ENCODE measurements around the gene ANTXR1. TPM values are rescaled to one million over a fixed set of nuclear protein-coding genes. Genes with fewer than 3 reads are reported as not detected.
"Not testable (repeated sequence)": the region's sequence is repeated elsewhere in the genome, so short reads cannot be mapped to it uniquely, and the experiment has no call there.

Gene ANTXR1
- total RNA-seq, 1 donor from 2014 or later, result not detected

DNA sequence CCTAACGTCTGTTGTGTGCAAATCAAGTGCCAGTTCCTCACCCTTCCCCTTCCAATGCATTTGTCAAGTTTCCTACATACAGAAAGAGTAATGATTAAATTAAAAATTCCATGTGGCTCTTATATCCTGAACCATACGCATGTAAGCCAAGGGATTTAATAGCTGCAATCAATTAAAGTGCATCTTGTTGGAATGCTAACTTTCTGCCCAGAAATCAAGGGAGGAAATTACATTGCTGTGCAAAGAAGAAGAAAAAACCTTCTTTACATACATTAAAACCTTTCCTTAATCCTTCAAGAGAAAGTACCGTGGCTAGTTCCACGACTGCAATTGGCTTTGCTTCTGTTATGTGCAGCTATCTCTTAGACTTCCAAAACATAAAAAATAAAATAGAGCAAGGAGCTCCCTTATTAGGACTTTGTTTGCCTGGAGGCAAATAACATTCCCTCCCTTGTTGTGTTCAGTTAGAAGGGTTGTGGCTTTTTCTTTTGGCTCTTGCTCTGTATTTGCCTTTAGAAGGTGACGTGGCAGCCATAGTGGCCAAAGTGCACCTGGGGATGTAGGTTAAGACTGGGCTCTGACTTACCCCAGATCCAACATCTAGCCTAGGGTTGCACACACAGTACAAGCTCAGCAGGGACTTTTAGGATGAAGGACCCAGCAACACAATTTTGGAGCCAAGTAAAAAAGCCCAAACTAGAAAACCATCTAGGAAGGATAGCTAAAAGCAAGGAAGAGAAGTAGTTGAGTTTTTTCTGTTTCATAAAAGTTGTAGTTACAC is 158.3 kb downstream of the ANTXR1 start:
- POLR2A ChIA-PET, result no interaction called here
- Mint-ChIP-seq H3K4me1 (no peaks in the 10 kb centered on the region), H3K27ac (no peak overlapping the region), H3K4me3 (no peak overlapping the region), H3K36me3 (ENCODE audit: low read depth) (no peaks in the 10 kb centered on the region), H3K9me3 (no peaks in the 10 kb centered on the region), H3K27me3 (peaks cover 37% of the 10 kb centered on the region)
- no peak for DNase-seq
- TF ChIP-seq CTCF (IDR thresholded peaks at IDR 0.05), result no peak
- ATAC-seq (ENCODE audit: low read depth), result no peak
- intact Hi-C loops (cut with micrococcal nuclease), result no loop called here
- CTCF ChIA-PET, result no interaction called here

GRCh38 chr2:69171897-69172525 is 159.0 kb downstream of the ANTXR1 start:
- CTCF ChIA-PET, result no interaction called here
- intact Hi-C loops (cut with micrococcal nuclease), result no loop called here
- TF ChIP-seq CTCF (IDR thresholded peaks at IDR 0.05), result no peak

DNA sequence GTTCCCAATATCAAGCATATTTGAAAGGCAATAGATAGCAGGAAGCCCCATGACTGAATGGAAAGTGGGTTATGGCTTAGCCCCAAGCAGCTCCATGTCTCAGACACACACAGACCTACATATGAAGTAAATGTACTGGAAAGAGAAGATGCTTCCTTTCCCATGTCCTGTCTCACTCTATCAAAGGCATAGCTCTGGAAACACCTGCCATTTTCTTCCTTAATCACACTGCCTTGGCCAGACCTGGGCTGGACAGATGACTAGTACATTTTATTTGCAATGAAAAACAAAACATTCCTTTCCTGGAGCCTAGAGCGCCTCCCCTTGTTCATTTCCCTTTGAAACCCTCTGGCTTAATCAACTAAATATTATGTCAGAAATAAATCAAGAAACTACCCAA is 160.7 kb downstream of the ANTXR1 start:
- ChIA-PET POLR2A (no interaction called here), CTCF (no interaction called here)
- intact Hi-C loops (cut with micrococcal nuclease), result no loop called here
- DNase-seq (no peak), ATAC-seq (ENCODE audit: low read depth) (no peak)
- Mint-ChIP-seq H3K27ac (no peak overlapping the region), H3K4me3 (no peak overlapping the region), H3K36me3 (ENCODE audit: low read depth) (no peaks in the 10 kb centered on the region), H3K9me3 (no peaks in the 10 kb centered on the region), H3K4me1 (no peaks in the 10 kb centered on the region), H3K27me3 (peaks cover 28% of the 10 kb centered on the region)
- no peak for TF ChIP-seq CTCF (IDR thresholded peaks at IDR 0.05)

More at GRCh38 chr2:69171897-69172525, 159.0 kb downstream of the ANTXR1 start:
- Mint-ChIP-seq H3K27me3 (peaks cover 32% of the 10 kb centered on the region), H3K4me1 (no peaks in the 10 kb centered on the region), H3K9me3 (no peaks in the 10 kb centered on the region), H3K4me3 (no peak overlapping the region), H3K36me3 (ENCODE audit: low read depth) (no peaks in the 10 kb centered on the region), H3K27ac (no peak overlapping the region)
- POLR2A ChIA-PET, result no interaction called here
- ATAC-seq (ENCODE audit: low read depth) (no peak), DNase-seq (no peak)

DNA sequence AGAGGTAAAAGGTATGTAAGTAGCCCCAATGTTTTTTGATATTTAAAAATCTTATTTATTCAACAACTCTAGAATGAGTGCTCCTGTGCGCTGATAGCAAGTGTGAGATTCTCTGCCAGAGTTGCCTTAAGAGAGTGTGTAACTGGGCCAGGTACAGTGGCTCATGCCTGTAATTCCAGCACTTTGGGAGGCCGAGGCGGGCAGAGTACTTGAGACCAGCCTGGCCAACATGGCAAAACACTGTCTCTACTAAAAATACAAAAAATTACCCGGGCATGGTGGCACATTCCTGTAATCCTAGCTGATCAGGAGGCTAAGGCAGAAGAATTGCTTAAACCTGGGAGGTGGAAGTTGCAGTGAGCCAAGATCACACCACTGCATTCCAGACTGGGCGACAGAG is 161.2 kb downstream of the ANTXR1 start:
- ATAC-seq (ENCODE audit: low read depth); DNase-seq; POLR2A ChIA-PET; intact Hi-C loops (cut with micrococcal nuclease); H3K4me1 Mint-ChIP-seq; H3K4me3 Mint-ChIP-seq; CTCF ChIA-PET; H3K36me3 Mint-ChIP-seq (ENCODE audit: low read depth); H3K27ac Mint-ChIP-seq; H3K9me3 Mint-ChIP-seq: not testable (repeated sequence)
- peaks cover 28% of the 10 kb centered on the region for H3K27me3 Mint-ChIP-seq

DNA sequence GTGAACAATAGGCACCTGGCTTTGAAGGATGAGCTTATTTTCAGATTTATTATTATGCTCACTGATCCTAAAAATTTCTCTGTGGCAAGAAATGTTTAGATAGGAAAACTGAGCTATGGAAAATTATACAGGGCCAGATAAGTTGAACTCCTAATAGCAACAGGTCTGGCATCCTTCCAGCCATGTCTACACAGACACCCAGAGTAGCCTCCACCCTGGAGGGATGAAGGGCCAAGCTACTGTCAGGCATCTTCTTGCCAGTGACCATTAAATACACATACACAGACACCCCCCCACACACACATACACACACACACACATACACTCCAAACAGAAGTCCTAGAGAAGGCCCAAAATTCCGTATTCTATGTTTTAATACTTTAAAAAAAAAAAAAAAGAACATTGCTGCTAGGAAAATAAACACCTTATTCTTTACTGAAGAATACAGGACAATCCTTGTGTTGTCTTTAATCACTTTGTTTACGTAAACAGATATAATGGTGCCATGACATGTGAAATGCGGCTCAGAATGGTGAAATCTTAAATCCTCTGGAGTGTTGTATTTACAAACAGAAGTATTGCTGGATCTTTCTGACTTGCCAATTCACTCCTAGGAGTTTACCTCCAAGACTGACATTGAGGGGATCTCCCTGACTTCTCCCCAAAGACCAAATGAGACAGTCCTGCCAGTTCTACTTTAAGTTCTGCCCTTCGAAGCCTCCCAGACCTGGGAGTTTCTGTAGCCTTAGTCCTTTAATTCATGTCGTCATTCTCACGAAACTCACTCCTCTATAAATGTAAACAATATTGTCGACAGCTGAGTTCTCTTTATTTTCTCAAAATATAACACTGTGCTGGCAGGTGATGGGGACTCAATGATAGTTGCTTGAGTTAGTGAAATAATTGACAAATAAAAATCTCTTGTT is 163.1 kb downstream of the ANTXR1 start:
- H3K27me3 Mint-ChIP-seq, result peaks cover 19% of the 10 kb centered on the region
- intact Hi-C loops (cut with micrococcal nuclease), result no loop called here
- no peaks in the 10 kb centered on the region for H3K4me1 Mint-ChIP-seq
- H3K36me3 Mint-ChIP-seq (ENCODE audit: low read depth), result no peaks in the 10 kb centered on the region
- ChIA-PET POLR2A (no interaction called here), CTCF (no interaction called here)
- no peak overlapping the region for H3K27ac Mint-ChIP-seq
- DNase-seq, result no peak
- ATAC-seq (ENCODE audit: low read depth), result no peak
- H3K9me3 Mint-ChIP-seq, result no peaks in the 10 kb centered on the region
- no peak for TF ChIP-seq CTCF (IDR thresholded peaks at IDR 0.05)
- H3K4me3 Mint-ChIP-seq, result no peak overlapping the region

Data from activated B cell treated with CpG ODN at 0.5 μM for 24 hours (primary cell).